GM18498 (cell line): ENCODE data around the gene UGT1A8.
"Not testable (repeated sequence)": the region's sequence is repeated elsewhere in the genome, so short reads cannot be mapped to it uniquely, and the experiment has no call there.

Source experiments
- ATAC-seq: cut with Tn5 transposase; IDR thresholded peaks from one replicate; pipeline ENCODE4 v1.9.1; 2021; ENCODE audit warnings: mild to moderate bottlenecking, moderate library complexity; ENCODE audit not compliant: unreplicated experiment

The UGT1A8 gene

DNA sequence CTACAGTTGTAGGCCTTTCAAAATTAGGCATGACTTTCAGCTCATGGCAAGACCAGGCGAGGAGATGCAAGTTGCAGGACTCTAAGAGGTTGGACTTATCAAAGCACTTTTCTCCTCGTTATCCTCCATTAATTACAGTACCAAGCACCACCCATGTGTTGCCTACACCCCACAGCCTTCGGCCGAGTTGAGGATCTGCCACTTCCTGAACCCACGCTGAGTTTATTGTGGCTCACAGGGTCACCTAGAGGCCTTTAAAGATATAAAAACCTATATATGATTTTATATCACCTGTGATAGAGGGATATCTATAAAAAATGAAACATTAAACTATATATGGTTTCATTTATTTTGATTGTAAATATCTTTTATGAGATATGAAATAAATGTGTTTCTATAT is 21.4 kb downstream of the UGT1A8 start:
- ATAC-seq, result no peak

DNA sequence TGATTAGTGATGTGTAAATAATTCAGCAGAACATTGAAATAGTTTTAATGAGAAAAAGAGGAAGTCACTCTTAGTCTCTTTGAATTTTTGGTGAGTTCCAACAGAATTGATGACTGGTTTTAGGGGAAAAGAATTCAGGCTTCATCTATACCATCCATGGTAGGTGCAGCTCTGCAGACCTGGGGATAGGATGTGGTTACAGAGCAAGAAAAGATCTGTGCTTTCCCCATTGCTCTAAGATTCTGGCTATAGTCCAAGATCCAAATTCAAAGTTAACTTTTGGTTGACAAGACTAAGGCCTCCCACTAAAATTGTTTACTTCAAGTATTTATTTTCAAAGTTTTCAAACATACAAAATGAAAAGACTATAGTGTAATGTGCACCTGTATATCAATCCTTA is 22.4 kb downstream of the UGT1A8 start:
- no peak for ATAC-seq

DNA sequence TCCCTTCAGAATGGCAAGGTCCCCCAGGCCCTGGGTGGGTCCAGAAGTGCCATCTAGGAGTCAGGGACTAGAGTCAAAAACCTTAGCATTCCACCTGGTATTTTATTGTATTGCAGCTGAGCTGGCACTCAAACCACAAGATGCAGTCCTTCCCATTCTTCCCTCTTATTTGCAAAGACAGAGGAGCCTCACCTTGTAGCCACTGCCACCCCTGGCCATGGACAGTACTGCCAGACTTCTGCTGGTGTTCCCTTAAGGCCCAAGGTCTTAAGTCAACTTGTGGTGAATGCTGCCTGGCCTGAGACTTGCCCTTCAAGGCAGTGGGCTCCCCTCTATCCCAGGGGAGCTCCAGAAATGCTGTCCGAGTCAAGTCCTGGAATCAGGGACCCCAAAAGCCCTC is 25.7 kb downstream of the UGT1A8 start:
- no peak for ATAC-seq

DNA sequence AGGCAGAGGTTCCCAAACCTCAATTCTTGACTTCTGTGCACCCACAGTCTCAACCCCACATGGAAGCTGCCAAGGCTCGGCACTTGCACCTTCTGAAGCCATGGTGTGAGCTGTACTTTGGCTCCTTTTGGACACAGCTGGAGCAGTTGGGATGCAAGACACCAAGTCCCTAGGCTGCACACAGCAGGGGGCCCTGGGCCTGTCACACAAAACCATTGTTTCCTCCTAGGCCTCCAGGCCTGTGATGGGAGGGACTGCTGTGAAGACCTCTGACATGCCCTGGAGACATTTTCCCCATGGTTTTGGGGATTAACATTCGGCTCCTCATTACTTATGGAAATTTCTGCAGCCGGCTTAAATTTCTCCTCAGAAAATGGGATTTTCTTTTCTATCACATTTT is 28.6 kb downstream of the UGT1A8 start:
- not testable (repeated sequence) for ATAC-seq

DNA sequence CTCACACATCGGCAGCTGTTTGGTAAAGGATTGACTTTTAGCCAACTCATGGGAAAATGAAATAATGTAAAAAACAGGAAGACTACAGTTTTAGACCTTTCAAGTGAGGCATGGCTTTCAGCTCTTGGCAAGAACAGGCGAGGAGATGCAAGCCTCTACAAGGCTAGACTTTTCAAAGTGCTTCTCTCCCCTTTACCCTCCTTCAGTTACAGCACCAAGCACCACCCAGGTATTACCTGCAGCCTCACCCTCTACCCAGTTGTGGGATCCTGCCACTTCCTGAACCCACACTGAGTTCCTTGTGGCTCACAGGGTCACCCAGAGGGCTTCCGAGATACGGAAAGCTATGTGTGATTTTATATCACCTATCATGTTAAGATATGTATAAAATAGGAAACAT is 33.5 kb downstream of the UGT1A8 start:
- ATAC-seq, result no peak

DNA sequence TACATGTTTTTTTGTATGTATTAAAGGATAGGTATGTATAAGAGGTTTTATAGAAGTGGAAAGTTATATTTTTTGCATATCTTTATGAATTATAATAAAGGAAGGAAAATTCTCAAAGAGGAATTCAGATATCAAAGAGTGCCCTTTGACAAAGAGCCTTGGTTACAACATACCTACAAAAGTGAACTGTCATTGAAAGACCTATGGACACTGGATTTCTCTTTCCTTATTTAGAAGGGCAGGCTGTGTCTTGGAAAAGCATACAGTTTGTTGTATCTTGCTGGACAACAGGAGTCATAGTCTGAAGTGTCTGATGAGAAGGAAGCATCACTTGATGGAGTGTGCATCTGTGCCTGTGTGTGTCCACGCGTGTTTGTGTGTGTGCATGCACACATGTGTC is 34.0 kb downstream of the UGT1A8 start:
- ATAC-seq, result no peak

DNA sequence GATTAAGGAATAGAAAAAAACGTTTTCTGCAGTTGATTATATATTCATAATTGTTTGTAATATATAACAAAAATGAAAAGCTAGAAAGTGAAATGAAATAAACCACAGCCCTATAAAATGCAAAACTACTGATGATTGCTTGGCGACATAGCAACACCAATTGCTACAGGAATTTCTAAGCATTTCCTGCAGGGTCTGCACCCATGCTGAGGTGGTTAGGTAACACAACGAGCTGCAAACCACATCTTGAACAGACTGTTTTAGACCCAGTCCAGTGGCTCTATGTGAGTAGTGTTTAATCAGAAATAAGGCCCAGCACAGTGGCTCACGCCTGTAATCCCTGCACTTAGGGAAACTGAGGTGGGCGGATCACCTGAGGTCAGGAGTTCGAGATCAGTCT is 37.1 kb downstream of the UGT1A8 start:
- ATAC-seq, result no peak

DNA sequence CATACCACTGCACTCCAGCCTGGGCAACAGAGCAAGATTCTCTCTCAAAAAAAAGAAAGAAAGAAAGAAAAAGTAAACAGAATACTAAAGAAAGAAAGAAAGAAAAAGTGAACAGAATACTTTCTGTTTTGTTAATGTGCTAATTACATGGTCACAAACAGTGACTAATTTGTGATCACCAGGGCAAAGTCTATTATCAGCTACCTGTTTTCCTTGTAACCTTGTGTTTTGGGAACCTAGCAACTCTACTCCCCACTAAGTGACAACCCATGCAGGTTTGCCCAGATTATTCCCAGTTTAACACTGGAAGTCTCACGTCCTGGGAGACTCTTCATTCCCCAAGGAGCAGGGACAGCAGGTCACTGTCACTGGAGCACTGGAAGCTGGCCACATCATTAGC is 37.6 kb downstream of the UGT1A8 start:
- ATAC-seq, result no peak

DNA sequence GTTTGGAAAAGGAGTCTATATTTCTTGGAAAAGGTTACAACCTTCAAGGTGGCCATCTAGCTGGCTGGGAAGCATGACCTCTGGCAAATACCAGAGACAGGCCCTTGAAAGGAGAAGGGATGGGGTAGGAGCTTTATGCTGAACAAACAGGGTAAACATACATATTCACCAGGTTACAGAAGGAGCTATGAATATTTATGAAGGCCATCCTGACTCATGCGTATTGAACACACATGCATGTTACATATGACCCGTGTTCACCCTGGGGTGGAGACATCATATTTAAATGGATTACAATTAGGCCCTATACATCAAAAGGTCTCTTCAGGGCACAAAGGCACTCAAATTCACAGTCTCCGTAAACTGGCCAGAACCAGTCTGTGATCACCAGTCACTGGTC is 38.5 kb downstream of the UGT1A8 start:
- ATAC-seq, result not testable (repeated sequence)

DNA sequence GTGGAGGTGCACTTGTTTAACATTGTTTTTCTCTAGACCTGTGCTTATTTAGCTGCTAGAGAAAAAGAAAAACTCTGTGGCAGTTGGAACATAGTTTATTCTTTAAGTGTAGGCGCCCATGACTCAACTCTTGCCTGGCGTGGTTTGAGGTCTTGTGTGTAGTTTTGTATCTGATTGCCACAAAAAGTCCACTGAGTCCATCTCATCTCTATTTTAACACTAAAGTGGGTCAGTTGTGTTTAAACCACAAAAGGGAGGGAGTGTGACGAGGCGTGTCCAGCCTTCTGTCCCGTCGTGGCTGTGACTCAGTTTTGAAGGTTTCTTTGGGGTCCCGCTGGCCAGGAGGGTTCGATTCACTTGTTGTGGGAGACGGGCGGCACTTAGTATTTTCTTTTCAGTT is 39.0 kb downstream of the UGT1A8 start:
- ATAC-seq, result no peak

DNA sequence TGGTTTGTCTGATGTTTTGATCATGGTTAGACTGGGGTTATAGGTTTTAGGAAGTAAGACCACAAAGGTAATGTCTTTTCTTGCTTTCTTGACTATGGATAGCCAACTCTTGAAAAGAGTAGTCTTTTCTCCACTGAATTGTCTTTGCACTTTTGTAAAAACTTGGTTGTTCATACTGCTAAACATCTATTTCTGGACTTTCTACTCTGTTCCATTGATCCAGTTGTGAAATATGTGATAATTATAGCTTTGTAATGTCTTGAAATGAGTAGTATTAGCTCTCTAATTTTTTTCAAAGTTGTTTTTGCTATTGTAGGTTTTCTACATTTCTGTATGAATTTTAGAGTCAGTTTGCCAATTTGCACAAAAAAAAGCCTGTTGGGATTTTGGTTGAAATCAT is 41.2 kb downstream of the UGT1A8 start:
- no peak for ATAC-seq

DNA sequence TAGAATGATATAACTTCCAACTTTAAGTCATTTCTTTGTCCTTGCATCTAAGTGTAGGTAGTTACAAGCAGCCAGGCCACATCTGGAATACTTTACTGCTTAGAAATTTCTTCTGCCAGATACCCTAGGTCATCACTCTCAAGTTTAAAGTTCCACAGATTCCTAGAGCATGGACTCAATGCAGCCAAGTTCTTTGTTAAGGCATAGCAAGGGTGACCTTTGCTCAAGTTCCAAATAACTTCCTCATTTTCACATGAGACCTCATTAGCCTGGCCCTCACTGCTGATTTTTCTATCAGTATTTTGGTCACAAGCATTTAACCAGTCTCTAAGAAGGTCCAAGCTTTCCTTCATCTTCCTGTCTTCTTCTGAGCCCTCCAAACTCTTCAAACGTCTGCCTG is 46.5 kb downstream of the UGT1A8 start:
- no peak for ATAC-seq

DNA sequence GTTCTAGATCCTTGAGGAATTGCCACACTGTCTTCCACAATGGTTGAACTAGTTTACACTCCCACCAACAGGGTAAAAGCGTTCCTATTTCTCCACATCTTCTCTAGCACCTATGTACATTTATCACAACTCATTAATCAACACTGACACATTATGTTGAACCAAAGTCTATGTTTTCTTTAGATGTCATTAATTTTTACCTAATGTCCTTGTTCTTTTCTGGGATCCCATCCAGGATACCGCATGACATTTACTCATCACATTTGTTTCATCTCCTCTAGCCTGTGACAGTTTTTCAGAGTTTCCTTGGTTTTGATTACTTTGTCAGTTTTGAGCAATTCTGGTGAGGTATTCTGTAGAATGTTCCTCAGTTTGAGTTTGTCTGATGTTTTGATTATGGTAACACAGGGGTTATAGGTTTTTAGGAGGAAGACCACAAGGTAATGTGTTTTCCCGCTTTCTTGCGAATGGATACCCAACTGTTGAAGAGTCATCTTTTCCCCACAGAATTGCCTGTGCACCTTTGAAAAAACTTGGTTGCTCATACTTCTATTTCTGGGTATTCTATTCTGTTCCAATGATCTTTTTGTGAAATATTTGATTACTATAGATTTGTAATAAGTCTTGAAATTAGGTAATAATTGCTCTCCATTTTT is 51.3 kb downstream of the UGT1A8 start:
- no peak for ATAC-seq

DNA sequence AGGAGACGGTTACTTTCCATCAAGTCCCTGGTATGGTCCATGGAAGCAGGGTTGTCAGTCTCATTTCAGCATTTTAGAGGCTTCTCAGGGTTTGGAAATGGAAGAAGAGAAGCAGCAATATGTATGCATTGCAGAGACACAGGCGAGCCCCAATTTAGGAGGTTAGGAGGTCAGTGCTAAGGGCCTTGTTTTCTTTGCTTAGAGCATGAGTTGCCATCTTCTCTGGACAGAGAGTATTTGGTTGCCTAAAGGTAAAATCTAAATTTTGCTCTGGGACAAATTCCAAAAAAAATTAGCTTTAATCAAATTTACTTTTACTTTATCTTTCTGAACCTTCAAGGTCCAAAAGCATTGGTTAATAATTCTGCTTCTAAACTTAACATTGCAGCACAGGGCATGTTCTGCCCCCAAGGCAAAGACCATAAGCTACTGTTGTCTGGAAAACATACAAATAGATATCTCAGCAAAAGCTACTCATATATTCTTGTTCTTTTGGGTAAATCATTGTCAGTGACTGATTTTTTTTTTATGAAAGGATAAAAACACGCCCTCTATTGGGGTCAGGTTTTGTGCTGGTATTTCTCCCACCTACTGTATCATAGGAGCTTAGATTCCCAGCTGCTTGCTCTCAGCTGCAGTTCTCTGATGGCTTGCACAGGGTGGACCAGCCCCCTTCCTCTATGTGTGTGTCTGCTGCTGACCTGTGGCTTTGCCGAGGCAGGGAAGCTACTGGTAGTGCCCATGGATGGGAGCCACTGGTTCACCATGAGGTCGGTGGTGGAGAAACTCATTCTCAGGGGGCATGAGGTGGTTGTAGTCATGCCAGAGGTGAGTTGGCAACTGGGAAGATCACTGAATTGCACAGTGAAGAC is 54.1 kb downstream of the UGT1A8 start, which contains the start of gene UGT1A9:
UGT1A9 (plus strand) TSS at position 609 of the 872 bp plus-strand sequence; CDS start at position 646, 37 bp downstream.
- no peak for ATAC-seq

DNA sequence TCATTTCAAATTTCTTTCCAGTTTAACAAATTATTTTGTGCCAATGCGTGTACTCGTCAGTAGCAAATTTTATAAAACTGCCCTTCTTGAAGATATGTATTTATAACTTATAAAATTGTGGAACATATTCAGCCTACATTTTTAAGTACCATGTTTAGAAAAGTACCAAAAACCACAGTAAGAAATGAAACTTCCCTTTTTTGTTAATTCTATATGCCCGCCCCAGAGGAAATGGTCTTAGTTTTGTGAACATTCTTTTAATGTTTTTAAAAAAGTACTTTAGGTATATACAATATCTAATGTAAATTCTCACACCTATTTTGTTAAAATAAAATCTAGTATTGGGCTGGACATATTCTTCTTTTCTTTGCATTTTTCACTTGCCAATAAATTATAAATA is 55.5 kb downstream of the UGT1A8 start:
- no peak for ATAC-seq

DNA sequence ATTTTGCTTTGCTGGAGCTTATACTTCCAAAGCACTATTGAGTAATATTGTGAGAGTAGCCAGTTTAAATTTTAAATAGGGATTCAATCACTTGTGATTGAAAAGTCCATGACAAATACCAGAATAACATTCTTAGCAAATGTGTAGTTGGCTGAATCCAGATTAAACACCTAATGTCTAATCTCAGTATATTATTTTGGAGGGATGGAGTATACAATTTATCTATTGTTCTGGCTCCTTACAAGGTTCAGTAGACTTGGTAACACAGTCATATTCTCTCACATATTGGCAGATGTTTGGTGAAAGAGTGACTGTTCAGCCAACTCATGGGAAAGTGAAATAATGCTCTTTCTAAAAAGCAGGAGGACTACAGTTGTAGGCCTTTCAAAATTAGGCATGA is 56.5 kb downstream of the UGT1A8 start:
- ATAC-seq, result no peak

DNA sequence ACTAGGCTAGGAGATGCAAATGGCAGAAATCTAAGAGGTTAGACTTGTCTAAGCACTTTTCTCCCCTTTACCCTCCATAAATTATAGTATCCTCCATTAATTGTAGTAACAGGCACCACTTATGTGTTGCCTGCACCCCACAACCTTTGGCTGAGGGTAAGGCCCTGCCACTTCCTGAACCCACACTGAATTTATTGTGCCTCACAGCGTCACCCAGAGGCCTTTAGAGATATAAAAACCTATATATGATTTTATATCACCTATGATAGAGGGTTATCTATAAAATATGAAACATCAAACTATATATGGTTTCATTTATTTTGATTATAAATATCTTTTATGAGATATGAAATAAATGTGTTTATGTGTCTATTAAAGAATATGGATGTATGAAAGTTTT is 56.9 kb downstream of the UGT1A8 start:
- ATAC-seq, result no peak

DNA sequence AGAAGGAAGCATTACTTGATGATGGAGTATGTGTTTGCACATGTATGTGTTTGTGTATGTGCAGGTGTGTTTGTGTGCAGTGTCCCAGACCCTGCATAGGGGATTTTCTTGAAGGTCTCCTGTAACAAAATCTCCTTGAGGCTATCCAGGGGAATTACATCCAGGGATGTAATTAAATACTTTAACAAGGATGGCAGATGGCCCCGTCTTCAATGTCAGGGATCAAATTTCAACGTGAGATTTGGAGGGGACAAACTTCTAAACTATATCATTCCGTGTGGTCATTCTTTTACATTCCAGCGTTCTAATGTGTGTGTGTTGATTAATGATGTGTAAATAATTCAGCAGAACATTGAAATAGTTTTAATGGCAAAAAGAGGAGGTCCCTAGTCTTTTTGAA is 57.6 kb downstream of the UGT1A8 start:
- no peak for ATAC-seq

DNA sequence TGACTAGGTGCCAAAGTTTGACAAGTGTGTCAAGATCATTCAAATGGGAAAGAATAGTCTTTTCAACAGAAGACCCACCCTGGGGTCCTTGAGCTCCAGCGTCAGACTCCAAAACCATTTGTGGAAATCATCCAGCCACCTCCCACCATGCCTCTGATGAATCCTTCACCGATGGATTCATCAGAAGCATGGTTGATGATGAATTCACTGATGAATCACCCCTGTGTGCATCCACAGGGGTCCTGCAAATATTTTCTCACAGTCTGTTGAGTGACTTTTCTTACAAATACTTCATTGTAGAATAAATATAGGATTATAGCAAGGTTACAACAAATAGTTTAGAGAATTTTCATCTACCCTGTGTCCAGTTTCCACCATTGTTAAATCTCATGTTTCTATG is 58.6 kb downstream of the UGT1A8 start:
- ATAC-seq, result no peak

DNA sequence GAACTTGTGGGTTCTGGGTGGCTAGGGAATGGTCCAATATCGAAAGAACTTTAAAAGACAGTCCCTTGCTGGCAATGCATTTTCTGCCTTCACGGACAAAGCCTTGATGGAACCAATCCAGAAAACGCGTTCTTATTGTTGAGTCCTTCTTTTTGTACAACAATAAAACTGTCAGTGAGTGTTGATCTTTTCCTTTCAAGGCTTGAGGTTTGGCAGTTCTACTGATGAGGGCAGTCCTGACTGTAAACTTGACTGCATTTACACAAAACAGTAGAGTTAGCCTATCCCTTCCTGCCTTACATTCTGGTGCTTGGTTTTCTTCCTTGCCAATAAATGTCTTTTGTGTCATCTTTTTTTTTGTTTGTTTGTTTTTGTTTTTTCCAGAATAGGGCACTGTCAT is 61.8 kb downstream of the UGT1A8 start:
- no peak for ATAC-seq

DNA sequence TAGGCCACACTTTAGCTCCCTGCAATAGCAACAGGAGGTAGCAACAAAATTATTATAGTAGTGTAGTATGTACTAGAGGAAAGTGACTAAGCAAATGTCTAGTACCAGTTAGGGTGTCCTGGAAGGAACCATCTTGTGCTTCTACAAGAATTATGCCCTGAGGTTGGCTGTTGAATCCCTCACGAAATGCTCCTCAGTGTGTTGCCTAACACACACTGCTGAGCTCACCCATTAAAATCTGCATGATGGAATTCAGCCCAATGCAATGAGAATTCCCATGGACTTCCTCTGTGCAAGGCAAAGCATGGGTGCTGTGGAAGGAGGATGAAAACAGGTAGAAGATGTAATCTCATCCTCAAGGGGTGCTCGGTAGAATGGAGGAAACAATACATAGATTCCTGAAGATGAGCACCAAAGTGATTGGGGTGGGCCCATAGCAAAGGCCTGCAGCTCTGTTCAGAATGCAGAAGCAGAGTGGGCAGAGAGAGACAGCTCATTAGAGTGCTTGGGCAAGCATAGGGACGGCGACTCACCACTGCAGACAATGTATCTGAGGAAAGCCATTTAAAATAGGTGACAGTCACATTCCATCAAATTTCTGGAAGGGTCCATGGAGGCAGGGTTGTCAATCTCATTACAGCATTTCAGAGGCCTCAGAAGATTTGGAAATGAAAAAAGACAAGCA is 63.1 kb downstream of the UGT1A8 start:
- no peak for ATAC-seq
